Left cardiac atrium (tissue), 4 donors: ENCODE measurements around the gene RAMACL. TPM values are rescaled to one million over a fixed set of nuclear protein-coding genes. Genes with fewer than 3 reads are reported as not detected.
A peak's percentile ranks its signal among the peaks of the same experiment; 100 is the strongest.

Source experiments
- ATAC-seq, 2 donors: fragments of 200-7000 bp; cut with Tn5 transposase; one replicate each; pipeline ENCODE4 v1.9.1; 2020; ENCODE audit warnings: mild to moderate bottlenecking in 2 of 2, moderate library complexity in 2 of 2
- DNase-seq: peaks from one replicate; pipeline ENCODE4 v3.0.0-alpha.2; 2020
- intact Hi-C, 2 donors: fragments of 100-400 bp; cut with DNase I; formaldehyde crosslinking; loops; one replicate each; pipeline versions ENCODE4 v1.14.1 to v1.15.1; 2022 to 2023
- total RNA-seq, 2 donors: library from RNA; stranded (reverse); fragmentation: NEBNext Ultra II Directional; extraction: Animal tissue kit (Norgen Biotek cat#: 25700); gene quantifications; one replicate each; pipeline ENCODE4 v1.2.1, GENCODE V29; 2021
- donor health status: DM: no; HTN: yes; CAD: no.
- donor health status: DM: no; HTN: yes; CAD: no; lungs with severe emphysema.
- donor health status: DM: yes; HTN: yes; CAD: no.
- donor health status: Dilated cardiomyopathy.

The RAMACL gene
- total RNA-seq, 2 donors from 2014 or later: 0.71 to 1.6 TPM

DNA sequence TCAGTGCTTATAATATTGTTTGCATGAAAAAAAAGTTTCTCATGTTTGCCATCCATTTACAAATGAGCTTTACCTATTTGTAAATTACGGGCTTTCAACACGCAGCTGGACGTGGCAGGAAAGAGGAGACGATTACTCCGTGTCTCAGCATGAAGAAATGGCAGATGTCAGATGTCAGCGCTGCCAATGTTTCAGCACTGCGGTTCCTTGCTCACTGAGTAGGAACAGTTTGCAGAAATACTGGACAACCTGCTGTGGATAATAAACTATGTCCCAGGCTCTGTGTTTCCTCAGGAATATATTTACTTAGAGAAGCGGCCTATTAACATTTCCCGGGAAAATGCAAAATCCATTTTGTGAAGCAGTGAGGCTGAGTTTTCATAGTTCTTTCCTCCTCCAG is 22.7 kb downstream of the RAMACL start:
- intact Hi-C loops: no loop called here
- DNase-seq: no peak
- ATAC-seq: no peak

DNA sequence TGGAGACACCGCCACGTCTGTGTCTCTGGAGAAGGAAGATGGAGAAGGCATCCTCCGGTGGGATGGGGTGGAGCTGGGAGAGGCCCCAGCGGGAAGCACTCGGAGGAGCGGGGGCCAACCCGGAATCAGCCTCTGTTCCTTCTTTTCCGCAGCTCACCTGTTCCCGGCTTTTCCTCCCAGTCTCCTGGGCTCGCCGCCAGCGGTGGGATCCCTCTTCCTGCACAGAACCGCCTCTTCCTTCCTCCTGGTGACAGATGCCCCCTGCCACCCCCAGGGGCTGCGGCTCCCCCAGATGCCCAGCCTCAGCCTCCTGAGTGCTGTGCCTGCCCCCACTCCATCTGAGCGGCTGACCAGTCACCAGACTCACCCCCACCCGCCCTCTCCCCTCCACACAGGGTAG is 23.3 kb downstream of the RAMACL start:
- DNase-seq (no peak), ATAC-seq (no peak)
- intact Hi-C loops: no loop called here

DNA sequence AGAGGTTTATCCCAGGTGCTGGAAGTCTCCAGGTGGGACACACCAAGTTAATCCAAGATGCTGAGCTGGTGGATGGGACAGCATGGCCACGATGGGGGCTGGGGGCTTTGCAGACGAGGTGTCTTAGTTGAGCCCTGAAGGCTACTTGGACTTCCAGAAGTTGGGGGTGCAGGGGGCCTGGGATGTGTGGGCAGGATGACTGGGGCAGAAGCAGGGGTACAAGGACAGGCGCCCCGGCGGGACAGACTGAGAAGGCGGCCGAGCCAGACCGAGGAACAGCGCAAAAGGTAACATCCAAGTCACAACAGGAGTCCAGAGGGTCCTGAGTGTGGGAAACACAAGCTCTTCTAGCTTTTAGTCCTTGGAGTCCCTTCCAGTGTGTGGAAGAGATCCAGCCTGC is 23.8 kb downstream of the RAMACL start:
- intact Hi-C loops: no loop called here
- ATAC-seq (no peak), DNase-seq (no peak)

DNA sequence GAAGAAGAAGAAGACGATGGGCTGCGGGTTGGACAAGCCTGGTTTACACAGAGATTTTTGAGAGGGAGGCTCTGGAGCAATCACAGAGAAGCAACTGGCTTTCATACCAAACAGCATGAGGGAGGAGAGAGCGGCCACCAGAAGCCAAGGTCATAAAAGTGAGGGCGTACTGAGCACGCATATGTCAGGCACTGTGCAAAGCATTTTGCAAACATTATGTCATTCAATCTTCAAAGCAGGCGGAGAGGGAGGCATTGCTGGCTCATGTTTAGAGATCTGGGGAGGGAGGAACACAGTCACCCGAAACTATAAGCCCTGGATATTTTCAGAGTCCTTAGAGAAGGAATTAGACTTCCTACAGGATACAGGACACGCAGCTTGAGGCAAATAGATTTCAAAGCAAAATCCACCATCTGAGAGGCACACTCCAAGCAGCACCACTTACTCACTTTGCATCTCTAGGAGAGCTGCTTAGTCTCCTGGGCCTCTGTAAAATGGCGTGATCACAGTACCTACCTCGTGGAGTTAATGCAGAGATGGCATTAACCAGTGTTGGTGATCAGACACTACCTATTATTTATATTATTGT is 24.6 kb downstream of the RAMACL start:
- no peak for DNase-seq
- intact Hi-C loops: no loop called here

DNA sequence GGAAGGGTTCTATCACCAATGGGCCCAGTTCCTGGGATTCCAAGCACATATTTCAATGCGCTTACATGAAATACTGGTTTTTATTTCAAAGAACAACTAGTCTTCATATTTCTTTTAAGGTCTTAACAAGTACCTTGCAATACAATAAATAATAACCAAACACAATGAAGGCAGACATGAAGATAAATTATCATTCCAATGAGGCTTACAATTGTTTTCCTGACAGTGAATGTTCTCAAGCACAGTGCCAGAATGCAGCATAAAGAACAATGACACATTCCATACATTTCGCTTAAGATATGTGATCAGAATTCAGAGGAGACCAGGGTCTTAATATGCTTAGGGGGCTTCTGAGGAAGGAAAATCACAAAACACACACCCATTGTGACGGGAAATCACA is 26.3 kb downstream of the RAMACL start:
- ATAC-seq (no peak), DNase-seq (no peak)
- intact Hi-C loops: no loop called here

More for the DNA sequence above, 24.6 kb downstream of the RAMACL start:
- no peak for ATAC-seq

DNA sequence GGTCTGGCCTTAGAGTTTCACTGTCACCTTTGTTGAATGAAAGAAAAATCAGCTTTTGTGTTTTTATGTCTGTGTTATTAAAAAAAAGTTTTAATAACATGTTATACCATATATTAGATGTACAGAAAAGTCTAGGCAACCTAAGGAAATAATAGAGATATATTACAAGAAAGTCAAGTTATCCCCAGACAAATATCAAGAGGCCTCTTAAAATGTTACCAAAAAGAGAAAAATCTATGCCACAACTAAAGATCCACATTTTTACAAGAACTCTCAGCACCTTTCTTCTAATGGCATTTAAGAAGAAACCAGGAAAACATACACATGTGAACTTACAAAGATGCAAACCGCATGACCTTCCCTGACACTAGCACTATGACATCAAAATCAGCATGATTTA is 26.8 kb downstream of the RAMACL start:
- intact Hi-C loops: loop anchor here (10.0 kb wide), 1 partner anchor 55 kb away; no protein-coding TSS in a partner anchor
- no peak for ATAC-seq
- no peak for DNase-seq

DNA sequence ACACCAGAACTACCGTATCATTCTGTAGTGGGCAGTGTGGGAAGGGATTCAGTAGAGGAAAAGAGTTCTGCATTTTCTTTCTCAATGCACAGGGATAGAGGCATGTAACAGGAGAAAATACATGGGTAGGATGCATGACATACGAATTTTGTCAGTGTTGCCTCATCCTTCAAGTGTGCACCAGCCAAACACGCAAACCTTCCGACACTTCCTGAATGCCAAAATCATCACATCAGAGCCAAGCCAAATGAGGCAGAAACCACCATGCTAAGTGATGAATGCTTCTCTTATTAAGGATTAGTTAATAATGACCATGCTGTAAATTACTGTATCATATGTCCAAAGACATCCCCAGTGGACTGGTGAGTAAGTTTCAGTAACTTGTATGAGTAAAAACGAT is 27.3 kb downstream of the RAMACL start:
- intact Hi-C loops: loop anchor here (10.0 kb wide), 1 partner anchor 56 kb away; no protein-coding TSS in a partner anchor
- ATAC-seq: no peak

DNA sequence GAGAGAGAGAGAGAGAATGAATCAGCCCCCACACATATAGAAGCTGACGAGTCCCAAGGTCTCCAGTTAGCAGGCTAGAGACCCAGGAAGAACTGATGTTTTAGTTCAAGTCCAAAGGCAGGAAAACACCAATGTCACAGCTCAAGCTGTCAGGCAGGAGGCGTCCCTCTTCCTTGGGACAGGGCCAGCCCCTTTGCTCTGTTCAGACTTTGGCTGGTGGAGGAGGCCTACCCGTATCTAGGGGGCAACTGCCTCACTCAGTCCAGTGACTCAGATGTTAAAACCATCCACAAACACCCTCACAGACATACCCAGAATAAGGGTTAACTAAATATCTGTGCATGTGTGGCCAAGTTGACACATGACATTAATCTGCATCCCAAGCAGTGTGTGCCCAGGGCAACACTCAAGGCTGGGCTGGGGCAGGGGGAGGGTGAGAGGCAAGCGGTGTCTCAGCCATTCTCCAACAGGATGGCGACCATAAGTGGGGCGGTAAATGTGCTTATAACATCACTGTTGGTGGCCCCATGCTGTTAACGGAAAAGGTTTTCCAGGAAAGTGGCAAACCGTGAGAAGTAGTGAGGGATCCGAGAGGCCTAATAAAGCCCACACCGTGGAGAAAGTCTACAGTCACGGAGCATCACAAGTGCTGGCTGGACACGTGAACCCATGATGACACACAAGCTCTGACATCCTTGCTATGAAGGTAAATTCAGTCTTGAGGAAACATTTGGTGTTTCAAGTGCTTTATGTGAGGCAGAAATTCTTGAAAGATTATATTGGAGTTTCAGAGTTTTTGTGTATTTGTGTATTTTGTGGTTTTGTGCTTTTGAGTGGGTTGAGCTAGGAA is 28.1 kb downstream of the RAMACL start:
- DNase-seq: no peak
- ATAC-seq: peak in 1 of 2 donors; percentile 11
- intact Hi-C loops: loop anchor here (10.0 kb wide), 1 partner anchor 56 kb away; no protein-coding TSS in a partner anchor

More for the DNA sequence above, 27.3 kb downstream of the RAMACL start:
- no peak for DNase-seq

DNA sequence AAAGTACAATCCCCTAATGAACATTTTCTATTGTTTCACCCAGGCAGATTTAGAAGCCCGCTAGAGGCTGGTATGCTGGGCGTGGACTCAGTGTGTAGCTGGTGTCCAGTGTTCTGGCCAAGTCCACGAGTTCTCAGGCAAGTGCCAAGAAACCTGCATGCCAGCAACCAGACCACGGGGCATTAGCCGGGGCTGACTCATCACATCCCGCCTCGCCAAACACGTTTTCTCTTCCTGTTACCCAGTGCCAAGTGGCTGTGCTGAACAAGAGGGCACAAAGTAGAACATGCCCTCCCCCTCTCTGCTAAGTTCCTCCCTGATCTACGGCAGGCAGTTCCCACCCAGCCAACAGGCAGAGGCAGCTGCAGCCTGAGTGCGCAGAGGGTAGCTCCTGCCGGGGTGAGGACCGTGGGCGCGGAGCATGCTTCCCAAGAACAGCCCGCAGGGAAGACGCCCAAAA is 29.6 kb downstream of the RAMACL start:
- peak; percentile 86 for DNase-seq
- ATAC-seq: peak; percentile 96 to 98
- intact Hi-C loops: loop anchor here (10.0 kb wide), 1 partner anchor 58 kb away; no protein-coding TSS in a partner anchor

DNA sequence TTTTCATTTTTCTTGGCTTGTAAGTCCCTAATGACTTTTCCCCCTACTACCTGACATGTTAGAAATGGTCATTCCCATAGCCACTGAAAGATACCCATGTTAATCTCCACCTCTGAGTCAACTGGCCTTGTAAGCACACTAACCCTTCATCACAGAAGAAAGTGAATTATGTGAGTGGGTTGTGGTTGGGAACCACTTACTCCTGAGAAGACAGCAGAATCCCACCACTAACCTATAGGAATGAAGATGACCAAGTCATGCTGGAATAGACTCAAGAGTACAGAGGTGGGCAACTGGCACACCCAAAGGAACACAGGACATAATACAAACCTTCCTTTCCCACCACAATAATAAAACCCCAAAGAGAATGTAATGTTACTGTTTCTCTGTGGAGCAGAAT is 30.1 kb downstream of the RAMACL start:
- intact Hi-C loops: loop anchor here (10.0 kb wide), 1 partner anchor 58 kb away; no protein-coding TSS in a partner anchor
- no peak for ATAC-seq
- no peak for DNase-seq

DNA sequence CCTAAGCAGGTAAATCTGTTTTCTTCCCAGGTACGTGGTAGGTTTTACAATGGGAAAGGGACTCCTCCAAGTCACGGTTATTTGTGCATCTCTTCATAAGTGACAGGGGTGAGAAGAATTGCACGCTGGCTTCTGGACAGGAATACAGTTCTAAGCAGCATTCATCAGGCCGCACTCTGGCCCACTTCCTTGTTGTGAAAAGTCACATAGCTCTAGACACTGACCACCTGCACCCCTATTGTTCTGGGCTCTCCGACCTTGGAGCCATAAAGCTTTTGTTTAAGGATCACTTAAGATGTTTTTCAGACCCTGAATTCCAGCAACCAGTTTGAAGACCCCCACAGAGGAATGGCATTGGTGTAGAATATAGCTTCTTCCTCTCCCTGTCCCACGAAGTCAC is 31.4 kb downstream of the RAMACL start:
- ATAC-seq (no peak), DNase-seq (no peak)
- intact Hi-C loops: loop anchor here (10.0 kb wide), 1 partner anchor 60 kb away; no protein-coding TSS in a partner anchor

DNA sequence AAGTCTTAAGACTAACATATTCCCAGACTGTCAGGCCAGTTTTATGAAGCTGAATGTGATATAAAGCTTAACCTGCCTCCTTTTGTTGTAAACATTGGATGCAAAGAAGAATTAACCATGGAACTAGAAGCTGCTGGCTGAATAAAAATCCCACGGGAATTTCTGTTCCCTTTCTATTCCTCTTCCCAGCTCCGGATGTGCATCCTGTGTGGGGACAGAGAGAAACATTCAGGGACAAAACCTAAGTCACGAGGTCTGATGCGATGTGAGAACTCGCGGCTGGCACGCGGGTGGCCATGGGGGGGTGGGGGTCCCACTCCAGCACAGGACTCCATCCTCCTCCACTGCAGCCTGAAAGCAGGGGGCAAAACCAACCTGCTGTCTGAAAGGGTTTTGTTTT is 32.2 kb downstream of the RAMACL start:
- ATAC-seq: no peak
- no peak for DNase-seq
- intact Hi-C loops: loop anchor here (10.0 kb wide), 1 partner anchor 60 kb away; no protein-coding TSS in a partner anchor

DNA sequence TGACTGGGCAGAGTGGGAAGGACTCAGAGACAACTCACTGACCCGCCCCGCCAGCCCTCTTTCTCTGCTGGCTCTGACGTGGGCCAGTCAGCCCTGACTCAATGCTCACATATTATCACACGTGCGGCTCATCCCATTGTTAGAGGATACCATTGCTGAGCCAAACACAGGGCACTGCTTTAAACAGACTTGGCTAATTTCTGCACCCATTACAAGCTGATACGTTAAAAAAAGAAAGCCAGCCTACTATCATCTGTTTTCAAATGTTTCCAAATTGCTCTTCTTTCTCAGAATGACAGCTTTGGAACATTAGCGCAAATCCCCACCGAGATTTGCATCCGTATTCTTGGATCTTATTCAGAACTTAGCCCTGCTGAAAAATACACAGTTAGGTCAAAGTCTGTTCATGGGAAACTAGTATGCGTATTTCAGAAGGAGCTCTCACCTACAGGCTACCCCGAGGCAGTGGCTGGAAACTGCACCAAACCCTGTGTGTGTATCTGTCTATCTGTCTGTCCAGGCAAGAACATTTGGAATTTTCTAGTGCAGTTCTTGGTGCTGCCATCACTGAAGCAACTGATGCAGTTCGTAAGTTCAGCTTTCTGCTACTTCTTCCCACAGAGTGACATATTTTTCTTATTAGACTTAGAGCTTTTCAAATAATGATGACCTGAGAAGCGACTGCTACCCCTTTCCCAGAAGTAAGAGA is 32.8 kb downstream of the RAMACL start:
- intact Hi-C loops: loop anchor here (10.0 kb wide), 1 partner anchor 61 kb away; no protein-coding TSS in a partner anchor

DNA sequence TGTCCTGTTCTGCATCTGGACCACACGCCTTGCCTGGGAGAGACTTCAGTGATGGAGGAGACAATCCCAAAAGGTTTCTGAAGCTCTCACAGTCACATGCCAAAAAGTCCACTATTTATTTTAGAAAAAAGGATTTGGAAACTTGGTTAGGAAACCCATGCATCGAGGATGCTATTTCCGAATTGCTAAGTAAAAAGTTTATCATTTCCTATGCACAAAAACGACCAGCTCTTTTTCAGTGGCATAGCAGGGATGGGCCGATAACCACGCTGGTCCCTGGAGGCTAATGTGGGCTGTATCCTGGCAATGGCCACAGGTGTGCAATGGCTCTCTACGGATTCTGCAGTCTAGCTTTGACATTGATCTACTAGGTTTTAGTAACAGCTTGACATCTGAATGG is 33.9 kb downstream of the RAMACL start:
- intact Hi-C loops: loop anchor here (10.0 kb wide), 1 partner anchor 62 kb away; no protein-coding TSS in a partner anchor
- ATAC-seq: no peak
- DNase-seq: no peak

More for the DNA sequence above, 32.8 kb downstream of the RAMACL start:
- ATAC-seq: peak in 1 of 2 donors; percentile 39
- DNase-seq: peak; percentile 46

DNA sequence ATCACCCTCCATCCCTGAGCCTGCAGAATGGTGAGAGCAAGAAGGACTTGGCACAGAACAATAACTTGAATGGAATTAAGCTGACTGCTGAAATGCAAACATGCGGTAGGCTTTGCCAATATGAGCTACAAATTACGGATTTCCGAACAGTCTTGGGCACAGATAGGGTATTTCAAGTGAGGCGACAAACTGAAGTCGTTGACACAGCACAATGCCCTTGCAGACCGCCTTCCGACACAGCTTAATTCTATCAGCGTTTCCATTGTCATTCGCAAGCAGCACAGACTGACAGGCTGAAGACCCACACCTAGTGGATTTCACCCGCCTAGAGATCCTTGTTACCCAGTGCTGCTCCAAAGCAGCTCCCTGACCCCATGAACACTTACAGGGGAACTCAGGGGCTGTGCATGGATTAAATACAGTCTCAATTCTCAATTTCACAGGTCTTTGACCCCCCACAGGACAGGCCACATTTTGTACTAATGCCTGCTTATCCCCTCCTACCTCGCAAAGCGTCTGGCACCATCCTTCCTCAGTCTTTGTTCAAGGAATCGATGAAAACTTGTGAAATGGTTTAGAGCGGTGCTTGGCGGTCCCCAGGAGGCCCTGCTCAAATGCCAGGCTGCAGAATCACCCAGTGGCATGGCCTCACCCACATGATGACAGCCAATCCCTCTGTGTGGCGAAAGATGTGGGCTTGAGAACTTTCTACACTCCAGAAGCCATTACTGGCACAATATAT is 34.6 kb downstream of the RAMACL start:
- intact Hi-C loops: loop anchor here (10.0 kb wide), 1 partner anchor 63 kb away; no protein-coding TSS in a partner anchor
- ATAC-seq (no peak), DNase-seq (no peak)

DNA sequence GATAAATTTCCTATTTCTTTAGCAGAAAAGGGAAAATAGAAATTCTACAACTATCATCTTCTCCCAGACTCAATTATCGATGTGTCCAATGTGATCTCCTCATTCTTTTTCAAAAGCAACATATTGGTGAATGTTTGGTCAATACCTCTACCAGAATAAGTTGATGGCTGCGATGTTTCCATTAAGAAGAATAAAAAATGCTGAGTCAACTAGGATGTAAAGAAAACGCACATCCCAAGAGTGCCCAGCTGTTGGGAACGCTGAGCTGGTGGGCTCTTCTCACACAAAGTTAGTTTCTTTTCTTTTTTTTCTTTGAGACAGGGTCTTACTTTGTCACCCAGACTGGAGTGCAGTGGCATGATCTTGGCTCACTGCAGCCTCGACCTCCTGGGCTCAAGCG is 39.8 kb downstream of the RAMACL start:
- ATAC-seq (no peak), DNase-seq (no peak)
- intact Hi-C loops: no loop called here

DNA sequence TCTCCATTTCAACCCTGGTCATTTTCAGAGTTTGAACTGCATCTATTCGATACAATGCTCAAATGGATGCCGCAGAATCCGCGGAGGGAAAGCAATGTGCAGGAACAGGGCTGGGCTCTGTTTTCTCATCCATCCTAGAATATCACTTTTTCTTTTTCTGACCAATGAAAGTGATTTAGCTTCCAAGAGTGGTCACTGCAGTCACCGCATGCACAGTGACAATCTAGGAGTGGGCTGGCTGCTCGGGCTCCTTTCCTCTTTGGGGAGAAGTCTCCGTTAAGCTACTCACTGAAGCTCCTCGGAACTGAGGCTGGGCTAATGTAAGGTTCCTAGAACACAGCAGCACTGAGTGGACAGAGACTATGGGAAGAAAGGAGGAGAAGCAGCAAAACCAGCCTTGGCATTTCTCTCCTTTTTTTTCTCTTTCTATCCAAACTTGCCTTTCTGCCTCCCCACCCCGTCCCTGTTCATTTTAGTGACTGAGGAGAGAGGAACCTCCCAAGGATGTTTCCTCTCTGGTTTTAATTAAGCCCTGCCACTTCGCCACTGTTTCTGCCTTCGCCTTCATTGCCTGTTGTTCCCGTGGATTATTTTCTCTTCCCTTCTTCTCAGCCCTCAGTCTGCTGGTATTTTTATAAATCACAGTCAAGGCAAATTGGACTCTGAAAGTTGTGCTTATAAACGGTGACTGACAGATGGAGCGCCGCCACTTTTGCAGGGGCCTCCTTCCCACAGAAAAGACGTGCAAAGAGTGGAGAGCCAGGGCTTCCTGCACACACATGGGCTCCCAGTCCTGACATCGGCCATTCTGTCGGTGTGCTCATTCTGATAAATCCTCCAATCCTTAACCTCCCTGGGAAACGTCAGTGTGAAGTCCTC is 41.1 kb downstream of the RAMACL start:
- DNase-seq (no peak), ATAC-seq (no peak)
- intact Hi-C loops: no loop called here

DNA sequence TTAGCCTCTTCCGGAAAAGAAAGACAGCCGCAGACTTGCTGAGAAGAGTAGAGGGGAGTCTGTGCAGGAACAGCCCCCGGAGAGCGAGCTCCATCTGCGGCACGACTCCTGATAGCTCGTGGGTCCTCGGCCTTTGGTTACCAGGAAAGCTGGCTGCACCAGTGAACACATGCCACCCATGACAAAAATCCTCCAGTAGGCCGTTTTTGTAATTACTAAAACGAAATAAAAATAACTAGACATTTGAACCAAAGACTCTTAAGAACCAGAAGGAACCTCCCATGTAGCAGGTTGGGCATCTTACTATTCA is 42.2 kb downstream of the RAMACL start:
- no peak for DNase-seq
- ATAC-seq: no peak
- intact Hi-C loops: no loop called here
